NK-92 (cell line): ENCODE measurements around the gene GATAD2B.
"Not testable (repeated sequence)": the region's sequence is repeated elsewhere in the genome, so short reads cannot be mapped to it uniquely, and the experiment has no call there.

Experiments
- DNase-seq: peaks from one replicate; lab custom pipeline; 2025; ENCODE audit not compliant: unreplicated experiment; lab: John Stamatoyannopoulos, UW

The GATAD2B gene

DNA sequence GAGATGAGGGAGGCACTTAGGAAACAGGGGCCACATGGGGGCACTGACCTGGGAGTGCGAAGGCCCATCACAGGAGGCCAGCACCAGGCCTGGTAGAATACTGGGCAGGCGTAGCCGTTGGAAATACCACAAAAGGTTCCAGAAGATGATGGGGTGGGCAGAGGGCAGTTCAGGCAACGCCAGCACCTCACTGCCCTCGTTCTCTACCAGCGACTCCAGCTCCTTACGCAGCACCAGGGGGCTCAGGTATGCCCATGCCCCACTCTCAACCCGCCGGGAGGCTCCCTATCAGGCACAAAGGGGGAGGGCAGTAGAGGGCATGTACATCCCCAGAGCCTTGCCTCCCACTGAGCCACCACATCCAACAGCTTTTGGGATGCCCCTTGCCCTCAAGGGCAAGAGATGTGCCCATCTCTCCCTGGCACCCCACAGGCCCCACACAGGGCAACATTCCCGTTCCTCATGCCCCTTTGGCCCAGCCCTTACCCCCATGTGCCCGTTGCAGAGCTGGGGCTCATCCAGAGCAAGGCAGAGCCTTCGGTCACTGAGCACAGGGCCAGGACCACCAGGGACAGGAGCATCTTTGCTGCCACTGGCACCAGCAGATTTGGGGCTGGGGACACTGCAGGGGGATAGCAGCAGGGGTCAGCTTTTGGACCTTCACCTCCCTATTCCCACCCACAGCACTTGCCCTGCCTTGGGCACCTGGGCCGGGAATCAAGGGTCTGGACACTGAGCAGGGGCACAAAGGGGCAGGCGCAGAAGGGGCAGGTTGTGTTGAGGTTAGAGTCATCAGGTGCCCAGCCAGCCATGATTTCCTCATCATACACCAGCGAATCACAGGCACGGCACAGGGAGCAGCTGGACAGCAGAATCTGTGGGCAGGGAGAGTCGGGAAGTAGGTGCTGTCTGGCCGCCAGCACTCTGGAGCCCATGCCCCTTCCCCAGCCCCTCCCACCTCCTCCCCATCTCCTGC is 9.7 kb upstream of the GATAD2B start:
- DNase-seq: no peak

DNA sequence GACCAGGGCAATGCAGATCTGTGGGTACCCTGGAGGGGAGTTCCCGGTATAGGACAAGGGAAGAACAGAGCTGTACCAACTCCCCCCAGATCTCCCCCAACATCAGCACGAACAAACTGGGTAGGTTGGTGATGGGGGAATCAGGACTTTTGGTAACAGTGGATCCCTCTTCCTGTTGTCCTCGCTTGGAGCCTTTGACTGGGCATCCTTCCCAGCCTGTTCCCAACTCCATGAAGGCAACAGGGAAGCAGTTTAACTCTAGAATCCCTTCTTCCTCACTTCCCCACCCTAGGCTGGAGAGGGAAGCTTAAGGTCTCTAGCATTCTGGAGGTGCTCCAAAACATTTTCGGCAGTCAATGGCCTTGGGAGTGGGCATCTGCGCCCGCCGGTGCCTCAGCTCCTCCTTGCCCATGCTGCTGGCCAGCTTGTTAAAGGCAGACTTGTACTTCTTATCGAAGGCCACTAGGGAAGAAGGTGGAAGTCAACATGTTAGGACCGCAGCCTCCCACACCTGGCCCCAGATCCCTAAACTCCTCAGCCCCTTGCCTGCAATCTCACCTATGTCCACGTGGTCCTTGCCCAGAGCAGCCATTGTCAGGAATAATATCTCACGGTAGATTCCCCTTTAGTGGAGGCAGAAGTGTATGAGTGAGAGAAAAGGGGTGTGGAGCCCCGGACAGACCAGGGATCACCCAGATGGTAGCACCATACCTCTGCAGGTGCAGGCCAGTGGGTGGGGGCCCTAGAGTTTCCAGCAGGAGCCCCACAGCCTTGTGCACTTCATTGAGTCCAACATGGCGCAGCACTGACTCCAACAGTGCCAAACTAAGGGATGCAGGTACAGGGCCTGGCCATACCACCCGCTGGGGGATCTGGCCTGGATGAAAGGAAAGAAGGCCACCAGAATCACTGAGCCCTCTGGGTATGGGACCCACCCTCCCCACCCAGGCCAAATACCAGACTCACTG is 7.5 kb upstream of the GATAD2B start:
- no peak for DNase-seq

DNA sequence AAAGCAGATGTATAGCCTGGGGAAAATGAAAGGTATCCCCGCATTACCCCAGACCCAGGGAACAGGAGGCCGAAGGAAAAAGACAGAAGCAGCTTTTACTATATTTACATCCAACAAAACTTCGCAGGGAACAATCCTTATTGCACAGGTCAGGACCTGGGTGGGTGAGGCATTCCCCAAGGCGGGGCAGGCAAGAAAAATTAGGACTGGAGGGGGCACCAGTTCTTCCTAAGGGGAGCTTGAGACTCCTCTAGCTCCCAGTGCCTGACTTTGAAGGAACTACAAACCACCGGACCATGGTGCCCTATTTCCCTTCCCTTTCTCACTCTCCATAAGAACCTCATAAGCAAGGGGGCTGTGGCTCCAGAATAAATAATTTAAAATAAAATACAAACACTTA is 6.7 kb upstream of the GATAD2B start:
- DNase-seq: no peak

DNA sequence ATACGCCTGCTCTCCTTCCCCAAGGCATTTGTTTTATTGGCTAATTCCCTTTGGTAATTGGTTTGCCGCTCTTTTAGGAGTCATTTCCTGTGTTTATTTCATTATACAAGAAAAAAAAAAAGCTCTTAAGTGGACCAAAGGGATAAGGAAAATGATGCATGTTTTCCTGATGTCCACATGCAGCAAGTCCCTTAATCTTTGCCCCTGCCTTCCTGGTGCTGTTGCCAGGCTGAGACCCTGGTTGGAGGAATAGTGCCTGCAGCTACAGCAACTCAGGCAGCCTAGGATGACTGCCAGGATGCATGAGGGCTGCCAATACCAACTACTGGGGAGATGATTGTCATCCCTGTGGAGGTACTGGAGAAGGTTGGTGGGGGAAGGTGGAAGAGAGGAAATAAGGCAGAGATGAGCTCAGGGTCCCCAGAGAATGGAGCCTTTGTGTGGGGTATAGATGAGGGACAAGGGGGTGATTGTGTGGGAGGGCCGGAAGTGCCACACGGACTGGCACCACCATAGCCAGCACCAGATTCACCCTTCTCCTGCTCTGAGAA is 6.1 kb upstream of the GATAD2B start:
- DNase-seq: no peak

DNA sequence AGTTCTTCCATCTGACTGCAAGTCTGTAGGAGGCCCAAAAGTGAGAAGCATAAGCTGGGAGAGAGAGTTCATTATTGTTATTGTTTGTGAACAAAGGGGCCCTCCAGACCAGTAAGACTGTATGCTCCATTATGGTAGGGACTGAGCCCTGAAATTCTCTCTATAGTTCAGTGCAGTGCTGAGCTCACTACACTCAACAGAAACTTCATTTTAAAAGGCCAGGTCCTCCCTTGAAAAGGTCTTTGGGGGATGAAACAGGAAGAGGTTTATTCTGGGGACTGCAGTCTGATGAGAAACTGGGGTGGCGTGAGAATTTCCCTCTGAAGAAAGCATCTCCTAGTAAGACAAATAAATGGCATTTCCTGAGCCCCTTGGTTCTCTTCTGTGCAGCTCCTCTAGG is 5.5 kb upstream of the GATAD2B start:
- DNase-seq: no peak

DNA sequence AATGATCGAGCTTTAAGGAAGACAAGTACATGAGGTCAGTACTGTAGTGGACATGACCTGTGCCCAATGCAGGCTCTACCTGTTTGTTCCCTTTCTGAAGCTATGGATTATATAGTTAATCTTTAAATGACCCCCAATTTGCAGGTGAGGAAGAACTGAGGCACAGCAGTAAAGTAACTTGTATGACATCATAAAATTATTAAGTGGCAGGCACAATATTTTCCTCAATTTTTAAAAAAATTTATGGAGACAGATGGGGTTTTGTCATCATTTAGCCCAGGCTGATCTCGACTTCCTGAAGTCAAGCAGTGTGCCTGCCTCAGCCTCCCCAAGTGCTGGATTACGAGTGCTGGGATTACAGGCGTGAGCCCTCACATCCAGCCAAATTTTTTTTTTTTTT is 3.6 kb upstream of the GATAD2B start:
- DNase-seq: no peak

DNA sequence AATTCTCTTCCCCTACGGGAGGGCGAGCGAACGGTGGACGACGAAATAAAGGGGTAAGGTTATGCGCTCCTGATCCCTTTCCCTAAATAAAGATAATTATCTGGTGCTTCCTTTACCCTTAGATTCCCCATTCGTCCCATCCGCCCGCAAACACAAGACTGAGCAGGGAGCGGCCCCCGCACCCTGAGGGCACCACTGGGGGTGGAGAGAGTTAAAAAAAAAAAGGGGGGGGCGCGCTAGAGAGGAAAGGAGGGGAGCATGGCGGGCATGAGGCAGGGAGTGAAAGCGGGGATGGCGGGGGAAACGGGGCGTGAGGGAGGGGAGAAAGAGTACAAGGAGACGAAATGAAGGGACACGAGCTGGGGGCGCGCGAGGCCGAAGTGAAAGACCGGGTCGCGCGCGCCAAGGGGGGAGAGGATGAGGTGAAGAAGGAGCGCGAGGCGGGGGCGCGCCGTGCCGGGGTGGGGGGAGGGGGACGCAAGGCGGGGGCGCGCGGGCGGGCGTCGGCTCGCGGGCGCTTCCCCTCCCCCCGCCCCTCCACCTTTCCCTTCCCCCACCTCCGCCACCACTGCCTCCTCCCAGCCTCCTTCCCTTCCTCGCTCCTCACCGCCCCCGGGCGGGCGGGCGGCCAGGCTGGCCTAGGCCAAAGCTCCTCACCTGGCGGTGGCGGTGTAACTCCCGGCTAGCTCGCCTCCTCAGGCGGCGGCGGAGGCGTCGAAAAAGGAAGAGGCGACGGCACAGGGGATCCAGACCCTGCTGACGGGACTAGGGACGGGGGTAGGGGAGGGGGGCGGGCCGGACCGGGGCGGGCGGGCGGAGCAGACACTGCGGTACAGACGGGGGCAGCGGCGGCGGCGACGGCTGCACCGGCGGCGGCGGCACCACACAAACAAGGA is 448 bp downstream of the GATAD2B start:
- DNase-seq: no peak

DNA sequence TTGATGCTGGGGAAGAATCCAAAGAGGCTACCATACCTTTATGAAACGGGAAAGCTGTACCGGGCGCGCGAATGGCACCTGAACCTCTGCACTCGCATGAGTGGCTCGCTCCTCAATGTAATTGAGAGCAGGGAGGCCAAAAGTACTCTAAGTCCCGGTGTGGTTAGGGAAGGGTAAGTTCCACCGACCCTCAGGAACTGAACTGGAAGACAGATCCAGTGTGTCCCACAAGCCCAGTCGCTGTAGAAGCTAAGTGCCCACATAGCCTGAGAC is 1.0 kb downstream of the GATAD2B start:
- no peak for DNase-seq

DNA sequence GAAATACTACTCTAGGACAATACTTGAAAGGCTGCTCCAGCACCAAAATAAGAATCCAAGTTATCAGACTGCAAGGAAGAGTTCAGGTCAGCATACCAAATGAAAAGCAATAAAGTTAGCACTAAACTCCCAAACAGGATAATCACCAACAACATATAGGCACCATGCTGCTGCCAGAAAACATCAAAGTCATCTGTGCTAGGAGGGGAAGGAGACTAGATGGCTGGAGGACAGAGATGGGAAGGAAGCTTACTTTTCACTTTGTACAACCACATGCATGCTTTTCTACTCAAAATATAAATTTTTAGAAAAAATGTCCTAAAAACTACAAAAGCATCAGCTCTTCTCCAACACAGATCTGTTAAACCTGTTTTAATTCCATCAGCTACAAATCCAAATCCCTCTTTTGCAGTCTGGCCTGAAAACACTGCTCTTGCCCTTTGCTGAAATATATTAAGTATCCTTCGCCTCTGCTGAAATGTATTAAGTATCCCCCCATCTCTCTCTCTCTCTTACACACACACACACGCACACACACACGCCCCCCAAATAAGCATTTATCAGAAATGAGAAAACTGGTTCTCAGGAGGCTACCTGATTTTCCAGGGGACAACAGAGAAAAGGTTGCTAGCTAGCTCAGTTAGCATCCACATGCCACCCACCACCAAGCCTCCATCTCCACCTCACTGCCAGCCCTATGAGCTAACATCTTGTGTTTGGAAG is 1.5 kb downstream of the GATAD2B start:
- no peak for DNase-seq

DNA sequence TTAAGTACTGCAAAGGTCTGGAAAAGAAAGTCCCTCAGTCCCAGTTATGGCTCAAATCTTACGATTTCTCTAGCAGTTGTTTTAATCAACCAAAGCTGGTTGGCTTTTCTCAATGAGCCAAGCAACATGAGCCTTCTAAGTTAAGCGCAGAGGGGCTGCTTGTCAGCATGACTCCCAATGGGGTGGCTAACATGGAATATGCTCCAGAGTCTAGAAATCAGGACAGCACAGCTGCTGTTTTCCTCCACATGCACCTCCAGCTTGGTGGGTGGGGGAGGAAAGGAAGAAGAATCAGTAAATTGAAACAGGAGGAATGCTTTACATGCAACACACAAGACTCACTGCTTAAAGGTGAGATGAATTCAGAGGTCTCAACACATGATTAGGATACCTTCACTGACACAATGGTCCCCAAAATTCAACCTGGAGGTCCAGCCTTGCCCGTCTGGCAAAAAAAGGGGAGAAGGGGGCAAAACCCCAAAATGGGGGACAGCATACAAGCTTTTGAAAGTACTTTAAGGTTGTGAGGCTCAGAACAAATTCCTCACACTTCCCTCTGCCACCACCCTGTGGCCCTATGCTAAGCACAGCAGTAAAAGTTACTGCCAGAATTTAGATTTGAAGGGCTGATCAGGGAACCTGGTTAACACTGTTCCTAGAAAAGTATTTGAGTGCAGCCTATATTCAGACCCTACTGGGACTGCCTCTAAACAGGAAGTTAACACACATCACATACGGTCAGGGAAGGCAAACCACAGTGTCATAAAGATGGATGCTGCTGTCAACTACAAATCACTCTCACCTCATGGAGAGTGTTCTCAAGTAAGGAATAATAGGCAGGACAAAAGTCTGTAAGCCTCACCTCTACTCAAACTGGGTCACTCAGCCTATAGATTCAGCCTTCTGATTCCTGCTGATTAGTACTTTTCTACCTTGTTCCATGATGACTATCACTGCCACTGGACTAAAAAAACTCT is 2.6 kb downstream of the GATAD2B start:
- DNase-seq: no peak

DNA sequence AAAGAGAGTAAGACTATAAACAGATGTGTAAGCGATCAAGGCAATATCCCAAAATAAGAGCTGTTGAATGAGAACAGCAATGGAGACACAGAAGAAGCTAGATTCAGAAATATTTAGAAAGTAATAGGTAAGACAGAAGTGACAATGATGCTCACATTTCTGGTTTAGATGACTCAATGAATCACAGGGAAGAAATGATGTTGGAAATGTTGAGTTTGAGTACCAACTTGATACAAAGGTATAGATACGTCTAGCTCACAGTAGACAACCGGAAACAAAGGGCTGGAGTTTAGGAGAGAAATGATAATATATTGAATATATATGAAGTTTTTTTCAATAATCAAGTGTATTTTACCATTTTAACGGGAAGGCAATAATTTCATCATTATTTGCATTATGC is 6.5 kb downstream of the GATAD2B start:
- no peak for DNase-seq

DNA sequence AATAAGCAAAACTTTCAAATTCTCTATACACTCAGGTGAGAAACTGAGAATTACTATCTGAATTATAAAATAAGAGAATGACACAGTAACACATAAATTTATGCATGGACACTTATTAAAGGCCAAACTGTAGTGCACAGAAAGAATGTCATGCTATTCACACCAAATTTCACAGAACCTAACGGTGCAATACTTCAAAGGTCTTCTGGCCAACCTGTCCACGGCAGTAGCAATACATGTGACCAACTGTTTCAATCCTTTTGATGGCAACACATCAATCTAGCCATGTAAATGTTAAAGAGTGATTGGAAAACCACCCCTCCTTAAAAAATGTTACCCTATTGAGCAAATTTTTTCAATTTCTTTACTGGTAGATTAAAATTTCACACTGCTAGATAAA is 10.4 kb downstream of the GATAD2B start:
- DNase-seq: no peak

DNA sequence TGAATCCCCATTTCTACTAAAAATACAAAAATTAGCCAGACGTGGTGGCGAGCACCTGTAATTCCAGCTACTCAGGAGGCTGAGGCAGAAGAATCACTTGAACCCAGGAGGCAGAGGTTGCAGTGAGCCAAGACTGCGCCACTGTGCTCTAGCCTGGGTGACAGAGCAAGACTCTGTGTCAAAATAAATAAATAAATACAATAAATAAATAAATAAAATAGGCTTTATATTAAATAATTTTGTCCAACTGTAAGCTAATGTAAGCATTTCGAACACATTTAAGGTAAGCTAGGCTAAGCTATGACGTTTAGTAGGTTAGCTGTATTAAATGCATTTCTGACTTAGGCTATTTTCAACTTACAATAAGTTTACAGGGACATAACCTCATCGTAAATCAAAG is 12.2 kb downstream of the GATAD2B start:
- DNase-seq: not testable (repeated sequence)

DNA sequence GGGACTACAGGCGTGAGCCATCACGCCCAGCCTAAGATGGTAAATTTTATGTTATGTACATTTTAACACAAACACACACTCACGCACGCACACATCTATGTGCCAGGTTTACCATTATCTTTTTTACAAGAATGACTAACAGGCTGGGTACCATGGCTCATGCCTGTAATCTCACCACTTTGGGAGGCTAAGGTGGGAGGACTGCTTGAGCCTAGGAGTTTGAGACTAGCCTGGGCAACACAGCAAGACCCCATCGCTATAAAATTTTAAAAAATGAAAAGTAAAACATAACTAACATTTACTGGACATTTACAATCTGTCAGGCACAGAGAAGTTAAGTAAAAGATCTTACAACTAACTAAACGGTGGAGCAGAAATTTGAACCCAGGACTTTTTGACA is 14.7 kb downstream of the GATAD2B start:
- no peak for DNase-seq

DNA sequence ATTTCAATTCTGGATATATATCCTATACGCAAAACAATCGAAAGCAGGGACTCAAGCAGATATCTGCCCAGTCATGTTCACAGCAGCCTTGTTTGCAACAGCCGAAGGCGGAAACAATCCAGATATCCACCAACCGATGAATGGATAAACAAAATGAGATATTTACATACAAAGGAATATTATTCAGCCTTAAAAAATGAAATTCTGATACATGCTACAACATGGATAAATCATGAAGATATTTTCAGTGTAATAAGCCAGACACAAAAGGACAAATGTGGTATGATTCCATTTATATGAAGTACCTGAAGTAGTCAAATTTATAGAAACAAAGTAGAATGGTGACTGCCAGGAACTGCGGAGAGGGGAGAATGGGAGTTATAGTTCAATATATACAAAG is 15.6 kb downstream of the GATAD2B start:
- no peak for DNase-seq

DNA sequence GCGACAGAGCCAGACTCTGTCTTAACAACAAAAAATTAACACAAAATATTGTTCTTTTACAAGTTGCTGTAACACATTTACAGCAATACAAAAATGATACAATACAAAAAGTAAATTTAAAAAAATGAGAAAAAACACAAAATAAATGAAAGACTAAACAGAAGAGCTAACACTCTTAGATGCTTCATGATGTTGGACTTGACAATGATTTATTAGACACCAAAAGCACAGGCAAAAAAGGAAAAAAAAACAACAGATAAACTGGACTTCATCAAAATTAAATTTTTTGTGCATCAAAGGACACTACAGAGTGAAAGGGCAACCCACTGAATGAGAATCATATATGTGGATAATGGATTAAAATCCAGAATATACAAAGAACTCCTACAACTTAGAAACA is 16.4 kb downstream of the GATAD2B start:
- no peak for DNase-seq

DNA sequence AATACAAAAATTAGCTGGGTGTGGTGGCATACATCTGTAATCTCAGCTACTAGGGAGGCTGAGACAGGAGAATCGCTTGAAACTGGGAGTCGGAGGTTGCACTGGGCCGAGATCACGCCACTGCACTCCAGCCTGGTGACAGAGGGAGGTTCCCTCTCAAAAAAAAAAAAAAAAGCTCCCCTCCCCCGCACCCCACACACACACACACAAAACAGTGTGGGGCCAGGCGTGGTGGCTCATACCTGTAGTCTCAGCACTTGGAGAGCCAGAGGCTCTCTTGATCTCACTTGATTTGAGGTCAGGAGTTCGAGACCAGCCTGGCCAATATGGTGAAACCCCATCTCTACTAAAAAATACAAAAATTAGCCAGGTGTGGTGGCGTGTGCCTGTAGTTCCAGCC is 16.9 kb downstream of the GATAD2B start:
- DNase-seq: not testable (repeated sequence)

DNA sequence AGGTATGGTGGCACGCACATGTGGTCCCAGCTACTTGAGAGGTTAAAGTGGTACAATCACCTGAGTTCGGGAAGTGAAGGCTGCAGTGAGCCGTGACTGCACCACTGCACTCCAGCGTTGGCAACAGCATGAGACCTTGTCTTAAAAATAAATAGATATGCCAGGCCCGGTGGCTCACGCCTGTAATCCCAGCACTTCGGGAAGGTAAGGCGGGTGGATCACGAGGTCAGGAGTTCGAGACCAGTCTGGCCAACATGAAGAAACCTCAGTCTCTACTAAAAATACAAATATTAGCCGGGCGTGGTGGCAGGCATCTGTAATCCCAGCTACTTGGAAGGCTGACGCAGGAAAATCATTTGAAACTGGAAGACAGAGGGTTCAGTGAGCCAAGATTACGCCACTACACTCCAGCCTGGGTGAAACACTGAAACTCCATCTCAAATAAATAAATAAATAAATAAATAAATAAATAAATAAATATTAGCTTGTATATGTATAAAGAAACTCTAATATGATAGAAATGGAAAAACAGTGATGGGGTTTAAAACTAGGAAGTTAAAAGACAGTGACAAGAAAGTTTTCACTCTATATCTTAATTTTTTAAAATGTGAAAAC is 18.8 kb downstream of the GATAD2B start:
- no peak for DNase-seq

DNA sequence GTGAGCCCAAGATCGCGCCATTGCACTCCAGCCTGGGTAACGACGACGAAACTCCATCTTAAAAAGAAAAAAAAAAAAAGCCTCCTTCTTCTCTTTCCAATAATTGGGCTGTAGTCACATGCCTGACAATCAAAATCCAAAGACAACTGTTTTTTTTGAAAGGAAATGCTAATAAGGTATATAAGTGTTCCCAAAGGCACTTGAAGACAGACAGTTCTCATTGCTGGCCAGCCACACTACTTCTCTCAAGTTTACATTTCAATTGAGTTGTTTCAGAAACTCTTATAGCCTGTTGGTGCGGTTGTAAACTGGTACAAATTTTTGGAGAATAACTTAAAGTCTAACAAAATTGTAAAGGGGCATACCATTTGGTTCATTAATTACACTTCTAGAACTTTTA is 23.3 kb downstream of the GATAD2B start:
- DNase-seq: no peak
